Trophoblast cell (in vitro differentiated cells and primary cell): ENCODE data around the gene MAN1C1.

Source experiments
- DNase-seq, 2 donors: peaks; one replicate each; pipeline ENCODE4 v3.0.0-alpha.2; 2016
- H2AFZ ChIP-seq: 2 replicates; pipeline ENCODE4 v1.6.1; 2013; ENCODE audit warnings: low read length, moderate library complexity, mild to moderate bottlenecking; ENCODE audit not compliant: insufficient read depth, poor library complexity
- H2AK5ac ChIP-seq: 2 replicates; pipeline ENCODE4 v1.6.1; 2013; ENCODE audit warnings: mild to moderate bottlenecking, low read length
- H2BK120ac ChIP-seq: 2 replicates; pipeline ENCODE4 v1.6.1; 2013; ENCODE audit warnings: low read length, mild to moderate bottlenecking, moderate library complexity; ENCODE audit not compliant: insufficient read depth, poor library complexity
- H2BK12ac ChIP-seq: 2 replicates; pipeline ENCODE4 v1.6.1; 2013; ENCODE audit warnings: mild to moderate bottlenecking, low read length, moderate library complexity
- H2BK5ac ChIP-seq: 2 replicates; pipeline ENCODE4 v1.6.1; 2013; ENCODE audit warnings: low read length, low read depth, moderate library complexity, mild to moderate bottlenecking; ENCODE audit not compliant: poor library complexity
- H3K14ac ChIP-seq: 2 replicates; pipeline ENCODE4 v1.6.1; 2013; ENCODE audit warnings: mild to moderate bottlenecking, low read length
- H3K18ac ChIP-seq: 2 replicates; pipeline ENCODE4 v1.6.1; 2013; ENCODE audit warnings: mild to moderate bottlenecking, low read length
- H3K23ac ChIP-seq: 2 replicates; pipeline ENCODE4 v1.6.1; 2013; ENCODE audit warnings: low read length
- H3K27ac ChIP-seq: 2 replicates; pipeline ENCODE4 v1.5.1; 2013; ENCODE audit warnings: low read depth, mild to moderate bottlenecking, inconsistent platforms, low read length, moderate library complexity
- H3K27me3 ChIP-seq: 2 replicates; pipeline ENCODE4 v1.6.1; 2013; ENCODE audit warnings: inconsistent platforms, mild to moderate bottlenecking, low read length, moderate library complexity; ENCODE audit not compliant: insufficient read depth
- H3K36me3 ChIP-seq, 2 experiments: 1 replicate in 1 of 2; 2 replicates in 1 of 2; pipeline ENCODE4 v1.6.1; 2013; ENCODE audit warnings: low read length in 2 of 2, mild to moderate bottlenecking in 2 of 2, moderate library complexity in 1 of 2; ENCODE audit not compliant: insufficient read depth in 2 of 2, control insufficient read depth in 1 of 2
- H3K4ac ChIP-seq: 2 replicates; pipeline ENCODE4 v1.6.1; 2013; ENCODE audit warnings: low read depth, mild to moderate bottlenecking, low read length, moderate library complexity
- H3K4me1 ChIP-seq, 2 experiments: 1 replicate in 1 of 2; 2 replicates in 1 of 2; pipeline ENCODE4 v1.6.1; 2013; ENCODE audit warnings: low read length in 2 of 2, mild to moderate bottlenecking in 2 of 2, moderate library complexity in 1 of 2; ENCODE audit not compliant: insufficient read depth in 2 of 2, control insufficient read depth in 1 of 2
- H3K4me2 ChIP-seq: 2 replicates; pipeline ENCODE4 v1.6.1; 2013; ENCODE audit warnings: inconsistent platforms, mild to moderate bottlenecking, low read length, moderate library complexity
- H3K4me3 ChIP-seq: 2 replicates; pipeline ENCODE4 v1.5.1; 2013; ENCODE audit warnings: mild to moderate bottlenecking, low read depth, low read length, inconsistent platforms
- H3K79me1 ChIP-seq: one replicate; pipeline ENCODE4 v1.6.1; 2013; ENCODE audit warnings: low read length
- H3K79me2 ChIP-seq: 2 replicates; pipeline ENCODE4 v1.6.1; 2013; ENCODE audit warnings: low read length, mild to moderate bottlenecking; ENCODE audit not compliant: control insufficient read depth, insufficient read depth, poor library complexity
- H3K9ac ChIP-seq: 2 replicates; pipeline ENCODE4 v1.6.1; 2013; ENCODE audit warnings: mild to moderate bottlenecking, low read length
- H3K9me3 ChIP-seq: 2 replicates; pipeline ENCODE4 v1.6.1; 2013; ENCODE audit warnings: low read depth, mild to moderate bottlenecking, control low read depth, inconsistent platforms, low read length; ENCODE audit not compliant: insufficient read depth
- H4K12ac ChIP-seq: 2 replicates; pipeline ENCODE4 v1.6.1; 2013; ENCODE audit warnings: low read depth, mild to moderate bottlenecking, low read length, moderate library complexity
- H4K8ac ChIP-seq: 2 replicates; pipeline ENCODE4 v1.6.1; 2013; ENCODE audit warnings: low read depth, mild to moderate bottlenecking, low read length, moderate library complexity
- H4K91ac ChIP-seq: one replicate; pipeline ENCODE4 v1.6.1; 2013; ENCODE audit warnings: low read depth, mild to moderate bottlenecking, low read length, moderate library complexity
- WGBS: extraction: QIAGEN DNeasy Blood & Tissue Kit; methylation state at CpG from one replicate; pipeline ENCODE4 v1.1.7; 2013; ENCODE audit warnings: missing lambda C conversion rate; ENCODE audit not compliant: insufficient read length, insufficient coverage; ENCODE audit errors: extremely low coverage; 5-methylcytosine and 5-hydroxymethylcytosine counted together

Gene MAN1C1

GRCh38 chr1:25613091-25613490, 3.5 kb upstream of the MAN1C1 start:
- DNase-seq, result no peak
- H3K9me3 ChIP-seq, result no peaks in the 10 kb centered on the region
- H3K23ac ChIP-seq, result no peak overlapping the region
- H3K4me3 ChIP-seq, result no peak overlapping the region
- no peaks in the 10 kb centered on the region for H3K79me2 ChIP-seq
- H2AK5ac ChIP-seq, result no peak overlapping the region
- no peak overlapping the region for H3K27ac ChIP-seq
- H3K36me3 ChIP-seq, result no peaks in the 10 kb centered on the region
- H3K4me1 ChIP-seq, result peaks cover 10 to 14% of the 10 kb centered on the region in 2 experiments
- no peak overlapping the region for H2BK120ac ChIP-seq
- no peak overlapping the region for H4K8ac ChIP-seq
- no peak overlapping the region for H4K12ac ChIP-seq
- H3K4ac ChIP-seq, result no peak overlapping the region
- H3K14ac ChIP-seq, result no peak overlapping the region
- H3K4me2 ChIP-seq, result no peak overlapping the region
- H2AFZ ChIP-seq, result no peak overlapping the region
- no peak overlapping the region for H3K18ac ChIP-seq
- no peak overlapping the region for H4K91ac ChIP-seq
- H2BK5ac ChIP-seq, result no peak overlapping the region
- WGBS, result no CpG with 5 or more reads among the region's 3 CpGs
- H3K27me3 ChIP-seq, result peaks cover 19% of the 10 kb centered on the region
- no peak overlapping the region for H2BK12ac ChIP-seq
- no peak overlapping the region for H3K9ac ChIP-seq
- H3K79me1 ChIP-seq, result no peaks in the 10 kb centered on the region

- no peak overlapping the region for H3K27ac ChIP-seq
- no peak overlapping the region for H3K4me3 ChIP-seq
- no peak overlapping the region for H3K4ac ChIP-seq
- peaks cover 12 to 13% of the 10 kb centered on the region in 2 experiments for H3K4me1 ChIP-seq
- no peak overlapping the region for H4K91ac ChIP-seq
- H3K36me3 ChIP-seq, result no peaks in the 10 kb centered on the region
- no peak overlapping the region for H4K12ac ChIP-seq
- WGBS, result no CpG with 5 or more reads among the region's 4 CpGs
- H2AFZ ChIP-seq, result no peak overlapping the region
- H2BK120ac ChIP-seq, result no peak overlapping the region
- peaks cover 25% of the 10 kb centered on the region for H3K27me3 ChIP-seq
- H2AK5ac ChIP-seq, result no peak overlapping the region
- no peak overlapping the region for H2BK5ac ChIP-seq
- no peaks in the 10 kb centered on the region for H3K79me1 ChIP-seq
- no peak overlapping the region for H3K4me2 ChIP-seq
- no peak overlapping the region for H2BK12ac ChIP-seq
- no peak overlapping the region for H3K14ac ChIP-seq
- H3K9me3 ChIP-seq, result peaks cover 3% of the 10 kb centered on the region
- no peak overlapping the region for H3K18ac ChIP-seq
- H3K79me2 ChIP-seq, result no peaks in the 10 kb centered on the region
- no peak overlapping the region for H3K23ac ChIP-seq
- H3K9ac ChIP-seq, result no peak overlapping the region
- DNase-seq, result no peak
- no peak overlapping the region for H4K8ac ChIP-seq
These were observed 2.0 kb upstream of the MAN1C1 start for GRCh38 chr1:25614501-25615171.

GRCh38 chr1:25615172-25615541, 1.4 kb upstream of the MAN1C1 start:
- no peak overlapping the region for H3K9ac ChIP-seq
- DNase-seq, result no peak
- no peak overlapping the region for H2BK120ac ChIP-seq
- H3K18ac ChIP-seq, result no peak overlapping the region
- no peak overlapping the region for H2AFZ ChIP-seq
- peaks cover 25% of the 10 kb centered on the region for H3K27me3 ChIP-seq
- H3K9me3 ChIP-seq, result peaks cover 3% of the 10 kb centered on the region
- no peak overlapping the region for H3K14ac ChIP-seq
- H3K27ac ChIP-seq, result no peak overlapping the region
- H3K4me3 ChIP-seq, result no peak overlapping the region
- no peak overlapping the region for H4K91ac ChIP-seq
- H3K36me3 ChIP-seq, result no peaks in the 10 kb centered on the region
- no peak overlapping the region for H4K8ac ChIP-seq
- H2AK5ac ChIP-seq, result no peak overlapping the region
- no peak overlapping the region for H3K4me2 ChIP-seq
- no peak overlapping the region for H2BK5ac ChIP-seq
- no peaks in the 10 kb centered on the region for H3K79me2 ChIP-seq
- H4K12ac ChIP-seq, result no peak overlapping the region
- H3K23ac ChIP-seq, result no peak overlapping the region
- peaks cover 12 to 13% of the 10 kb centered on the region in 2 experiments for H3K4me1 ChIP-seq
- H3K79me1 ChIP-seq, result no peaks in the 10 kb centered on the region
- no CpG with 5 or more reads among the region's 7 CpGs for WGBS
- no peak overlapping the region for H2BK12ac ChIP-seq
- no peak overlapping the region for H3K4ac ChIP-seq

GRCh38 chr1:25615563-25616094, 962 bp upstream of the MAN1C1 start:
- Histone ChIP-seq H4K12ac (no peak overlapping the region), H4K91ac (no peak overlapping the region), H3K9me3 (peaks cover 3% of the 10 kb centered on the region), H3K4me1 (peaks cover 12 to 13% of the 10 kb centered on the region in 2 experiments), H3K27me3 (peaks cover 25% of the 10 kb centered on the region), H3K9ac (no peak overlapping the region), H3K14ac (no peak overlapping the region), H3K36me3 (no peaks in the 10 kb centered on the region), H2BK120ac (no peak overlapping the region), H3K27ac (no peak overlapping the region), H2AFZ (peak overlapping the region; percentile 56), H3K79me1 (no peaks in the 10 kb centered on the region), H3K4ac (no peak overlapping the region), H3K18ac (no peak overlapping the region), H3K4me2 (peak overlapping the region; percentile 89), H2BK12ac (no peak overlapping the region), H3K79me2 (no peaks in the 10 kb centered on the region), H3K4me3 (peak overlapping the region; percentile 59), H2AK5ac (no peak overlapping the region), H3K23ac (no peak overlapping the region), H4K8ac (no peak overlapping the region), H2BK5ac (no peak overlapping the region)
- DNase-seq, result no peak
- no CpG with 5 or more reads among the region's 12 CpGs for WGBS
